GM18873 (cell line): Measurements from ENCODE around the gene RFLNA.
"Not testable (repeated sequence)": the region's sequence is repeated elsewhere in the genome, so short reads cannot be mapped to it uniquely, and the experiment has no call there.

Experiments used
- ATAC-seq: cut with Tn5 transposase; IDR thresholded peaks from one replicate; pipeline ENCODE4 v1.9.1; 2021; ENCODE audit warnings: mild to moderate bottlenecking, moderate library complexity, moderate number of reproducible peaks; ENCODE audit not compliant: unreplicated experiment, low FRiP score

Gene RFLNA

GRCh38 chr12:124316257-124316900 lies 21.5 kb downstream of the RFLNA start:
- ATAC-seq = no peak

- ATAC-seq = no peak
These were observed 22.5 kb downstream of the RFLNA start for GRCh38 chr12:124317400-124317799.

- no peak for ATAC-seq
These were observed 23.6 kb downstream of the RFLNA start for GRCh38 chr12:124318278-124319020.

GRCh38 chr12:124319368-124320050 lies 24.6 kb downstream of the RFLNA start:
- no peak for ATAC-seq

- no peak for ATAC-seq
These were observed 26.2 kb downstream of the RFLNA start for GRCh38 chr12:124321040-124321481.

GRCh38 chr12:124321556-124322270 lies 26.8 kb downstream of the RFLNA start:
- no peak for ATAC-seq

- no peak for ATAC-seq
These were observed 27.5 kb downstream of the RFLNA start for GRCh38 chr12:124322271-124322998.

- not testable (repeated sequence) for ATAC-seq
These were observed 28.1 kb downstream of the RFLNA start for GRCh38 chr12:124322999-124323328.

GRCh38 chr12:124323771-124324530 lies 29.1 kb downstream of the RFLNA start:
- no peak for ATAC-seq

GRCh38 chr12:124324803-124325705 lies 30.2 kb downstream of the RFLNA start:
- no peak for ATAC-seq

- no peak for ATAC-seq
These were observed 31.2 kb downstream of the RFLNA start for GRCh38 chr12:124326104-124326503.

- no peak for ATAC-seq
These were observed 32.0 kb downstream of the RFLNA start for GRCh38 chr12:124326871-124327270.

- ATAC-seq = no peak
These were observed 32.6 kb downstream of the RFLNA start for GRCh38 chr12:124327362-124328043.

- ATAC-seq = no peak
These were observed 33.2 kb downstream of the RFLNA start for GRCh38 chr12:124328116-124328515.

- no peak for ATAC-seq
These were observed 33.7 kb downstream of the RFLNA start for GRCh38 chr12:124328636-124329035.

GRCh38 chr12:124332058-124332672 lies 37.3 kb downstream of the RFLNA start:
- ATAC-seq = no peak

GRCh38 chr12:124332900-124333299 lies 38.0 kb downstream of the RFLNA start:
- no peak for ATAC-seq

GRCh38 chr12:124333724-124334123 lies 38.8 kb downstream of the RFLNA start:
- no peak for ATAC-seq
